Activated B cell treated with CpG ODN at 0.5 μM for 24 hours (primary cell): ENCODE results near the gene DVL1. TPM values are rescaled to one million over a fixed set of nuclear protein-coding genes. Genes with fewer than 3 reads are reported as not detected.

Source experiments
- ATAC-seq: fragments of 200-7000 bp; cut with Tn5 transposase; one replicate; pipeline ENCODE4 v1.10.0; 2021; ENCODE audit warnings: low read depth, mild to moderate bottlenecking, moderate library complexity
- CTCF ChIA-PET: fragments of 350-600 bp; sonication (Branson Sonifier 250); formaldehyde crosslinking; loops from one replicate; lab custom pipeline; 2021; ENCODE audit warnings: antibody characterized with exemption; lab: Charles Lee
- POLR2A ChIA-PET: fragments of 350-600 bp; sonication (Branson Sonifier 250); formaldehyde crosslinking; loops from one replicate; lab custom pipeline; 2021; ENCODE audit warnings: antibody characterized with exemption; lab: Charles Lee
- DNase-seq: peaks from one replicate; pipeline ENCODE4 v3.0.0; 2022
- H3K27ac Mint-ChIP-seq: one replicate; pipeline ENCODE4 v1.8.0; 2020; ENCODE audit warnings: mixed read lengths
- H3K27me3 Mint-ChIP-seq: one replicate; pipeline ENCODE4 v1.8.0; 2021; ENCODE audit warnings: mixed read lengths
- H3K36me3 Mint-ChIP-seq: one replicate; pipeline ENCODE4 v1.8.0; 2021; ENCODE audit warnings: low read depth, mixed read lengths
- H3K4me1 Mint-ChIP-seq: one replicate; pipeline ENCODE4 v1.8.0; 2021; ENCODE audit warnings: mixed read lengths
- H3K4me3 Mint-ChIP-seq: one replicate; pipeline ENCODE4 v1.8.0; 2020; ENCODE audit warnings: mild to moderate bottlenecking, mixed read lengths
- H3K9me3 Mint-ChIP-seq: one replicate; pipeline ENCODE4 v1.8.0; 2020; ENCODE audit warnings: mixed read lengths
- CTCF ChIP-seq: fragments of 200-600 bp; IDR thresholded peaks from one replicate; pipeline ENCODE4 v1.8.0; 2022; ENCODE audit warnings: antibody characterized with exemption, mild to moderate bottlenecking
- intact Hi-C: fragments of 100-400 bp; cut with micrococcal nuclease; formaldehyde crosslinking; loops from one replicate; pipeline ENCODE4 v1.15.1; 2024
- total RNA-seq: library from RNA; stranded (reverse); gene quantifications from 2 replicates; pipeline ENCODE4 v1.2.3, GENCODE V29; 2022

DVL1 gene
- total RNA-seq, 1 donor from 2014 or later, result 29.3 TPM

- intact Hi-C loops, result no loop called here
- no peaks in the 10 kb centered on the region for H3K9me3 Mint-ChIP-seq
Measured at GRCh38 chr1:1394116-1394515, 44.9 kb upstream of the DVL1 start.

GRCh38 chr1:1393428-1393827 is 44.2 kb upstream of the DVL1 start:
- TF ChIP-seq CTCF, result no peak
- ChIA-PET CTCF (no interaction called here), POLR2A (no interaction called here)
- ATAC-seq (no peak), DNase-seq (no peak)
- Mint-ChIP-seq H3K27ac (no peak overlapping the region), H3K36me3 (peaks cover 86% of the 10 kb centered on the region), H3K4me1 (peaks cover 30% of the 10 kb centered on the region), H3K9me3 (no peaks in the 10 kb centered on the region), H3K27me3 (no peaks in the 10 kb centered on the region), H3K4me3 (no peak overlapping the region)
- intact Hi-C loops, result no loop called here

More at GRCh38 chr1:1394116-1394515, 44.9 kb upstream of the DVL1 start:
- Mint-ChIP-seq H3K27ac (no peak overlapping the region), H3K4me3 (no peak overlapping the region), H3K4me1 (peaks cover 32% of the 10 kb centered on the region), H3K27me3 (no peaks in the 10 kb centered on the region), H3K36me3 (peaks cover 81% of the 10 kb centered on the region)
- ATAC-seq (no peak), DNase-seq (no peak)
- POLR2A ChIA-PET, result interaction anchor here (0.9 kb wide), 1 partner anchor 19 kb away, joined by 3 read pairs; the partner anchor contains the start of gene AURKAIP1
- no peak for TF ChIP-seq CTCF
- CTCF ChIA-PET, result no interaction called here

- intact Hi-C loops, result no loop called here
- ChIA-PET CTCF (no interaction called here), POLR2A (no interaction called here)
- H3K9me3 Mint-ChIP-seq, result no peaks in the 10 kb centered on the region
- DNase-seq (no peak), ATAC-seq (no peak)
- H3K4me1 Mint-ChIP-seq, result peaks cover 26% of the 10 kb centered on the region
- no peak overlapping the region for H3K27ac Mint-ChIP-seq
- no peak overlapping the region for H3K4me3 Mint-ChIP-seq
- TF ChIP-seq CTCF, result no peak
- H3K27me3 Mint-ChIP-seq, result no peaks in the 10 kb centered on the region
- H3K36me3 Mint-ChIP-seq, result peaks cover 86% of the 10 kb centered on the region
Measured at GRCh38 chr1:1393014-1393413, 43.8 kb upstream of the DVL1 start.

GRCh38 chr1:1391225-1391624 is 42.0 kb upstream of the DVL1 start:
- no peak for ATAC-seq
- no peak overlapping the region for H3K4me3 Mint-ChIP-seq
- no peak overlapping the region for H3K27ac Mint-ChIP-seq
- H3K27me3 Mint-ChIP-seq, result no peaks in the 10 kb centered on the region
- ChIA-PET POLR2A (interaction anchor here (0.5 kb wide), 1 partner anchor 352 kb away, joined by 5 read pairs; no protein-coding TSS in a partner anchor), CTCF (no interaction called here)
- H3K4me1 Mint-ChIP-seq, result peaks cover 18% of the 10 kb centered on the region
- DNase-seq, result no peak
- intact Hi-C loops, result no loop called here
- no peaks in the 10 kb centered on the region for H3K9me3 Mint-ChIP-seq
- no peak for TF ChIP-seq CTCF
- H3K36me3 Mint-ChIP-seq, result peaks cover 91% of the 10 kb centered on the region

- Mint-ChIP-seq H3K27me3 (no peaks in the 10 kb centered on the region), H3K9me3 (no peaks in the 10 kb centered on the region), H3K27ac (no peak overlapping the region), H3K4me3 (no peak overlapping the region), H3K4me1 (peaks cover 15% of the 10 kb centered on the region), H3K36me3 (peaks cover 96% of the 10 kb centered on the region)
- DNase-seq (no peak), ATAC-seq (no peak)
- intact Hi-C loops, result no loop called here
- no peak for TF ChIP-seq CTCF
- ChIA-PET POLR2A (interaction anchor here (0.5 to 1.4 kb wide), 2 partner anchors 8 to 352 kb away, joined by 5 read pairs; partner anchors contain the start of gene CCNL2), CTCF (interaction anchor here (1.2 kb wide), 1 partner anchor 9 kb away, joined by 3 read pairs; the partner anchor contains the start of gene CCNL2)
Measured at GRCh38 chr1:1390675-1391074, 41.5 kb upstream of the DVL1 start.
